Activated CD8-positive, alpha-beta T cell treated with anti-CD3 and anti-CD28 coated beads, Interleukin-2, amount 10 ng/mL, durations not matched to agents 7 days and 5 days (primary cell): ENCODE data around the gene MARK4. TPM values are rescaled to one million over a fixed set of nuclear protein-coding genes. Genes with fewer than 3 reads are reported as not detected.

Source experiments
- ATAC-seq: fragments of 150-1000 bp; cut with Tn5 transposase; one replicate; pipeline ENCODE4 v1.10.0; 2021; ENCODE audit warnings: moderate library complexity
- CTCF ChIA-PET: fragments of 350-600 bp; sonication (Branson Sonifier 250); formaldehyde crosslinking; loops from one replicate; lab custom pipeline; 2021; ENCODE audit warnings: antibody characterized with exemption; lab: Charles Lee
- POLR2A ChIA-PET: fragments of 350-600 bp; sonication (Branson Sonifier 250); formaldehyde crosslinking; loops from one replicate; lab custom pipeline; 2021; ENCODE audit warnings: antibody characterized with exemption; lab: Charles Lee
- DNase-seq: peaks from one replicate; pipeline ENCODE4 v3.0.0-alpha.2; 2020
- H3K27ac Mint-ChIP-seq: one replicate; pipeline ENCODE4 v1.8.0; 2021; ENCODE audit warnings: mild to moderate bottlenecking, mixed read lengths
- H3K27me3 Mint-ChIP-seq: one replicate; pipeline ENCODE4 v1.8.0; 2021; ENCODE audit warnings: low read depth, mixed read lengths
- H3K36me3 Mint-ChIP-seq: one replicate; pipeline ENCODE4 v1.8.0; 2021; ENCODE audit warnings: low read depth, mixed read lengths
- H3K4me1 Mint-ChIP-seq: one replicate; pipeline ENCODE4 v1.8.0; 2021; ENCODE audit warnings: low read depth, mixed read lengths
- H3K4me3 Mint-ChIP-seq: one replicate; pipeline ENCODE4 v1.8.0; 2021; ENCODE audit warnings: mild to moderate bottlenecking, mixed read lengths
- H3K9me3 Mint-ChIP-seq: one replicate; pipeline ENCODE4 v1.8.0; 2022; ENCODE audit warnings: mixed read lengths; ENCODE audit not compliant: insufficient read depth
- total RNA-seq, 2 experiments: library from RNA; stranded (reverse); gene quantifications; one replicate each; pipeline ENCODE4 v1.2.3, GENCODE V29; 2021

The MARK4 gene
- total RNA-seq, 2 experiments from 2014 or later, result 18.3 to 18.5 TPM

DNA sequence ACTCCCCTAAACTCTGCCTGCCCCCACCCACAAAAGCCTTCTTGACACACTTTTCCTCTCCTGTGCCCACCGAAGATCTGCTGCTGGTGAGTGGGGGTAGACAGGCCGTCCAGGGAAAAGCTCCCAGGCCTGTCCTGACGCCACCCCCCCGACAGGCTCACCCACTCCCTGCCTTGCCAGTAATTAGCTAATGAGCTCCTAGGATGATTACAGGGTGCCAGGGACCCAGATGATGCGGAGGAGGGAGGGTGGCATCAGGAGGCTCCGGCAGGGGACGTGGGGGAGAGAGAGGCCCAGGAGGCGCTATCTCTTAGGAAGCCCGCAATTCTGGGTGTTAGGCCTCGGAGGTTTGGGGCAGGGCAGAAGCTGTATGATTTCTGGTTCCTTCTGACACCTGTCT, 27.0 kb downstream of the MARK4 start:
- no peak for DNase-seq
- Mint-ChIP-seq H3K27me3 (no peaks in the 10 kb centered on the region), H3K36me3 (peaks cover 8% of the 10 kb centered on the region), H3K4me3 (no peak overlapping the region), H3K4me1 (no peaks in the 10 kb centered on the region), H3K9me3 (no peaks in the 10 kb centered on the region), H3K27ac (no peak overlapping the region)
- ATAC-seq, result no peak
- ChIA-PET POLR2A (no interaction called here), CTCF (no interaction called here)

DNA sequence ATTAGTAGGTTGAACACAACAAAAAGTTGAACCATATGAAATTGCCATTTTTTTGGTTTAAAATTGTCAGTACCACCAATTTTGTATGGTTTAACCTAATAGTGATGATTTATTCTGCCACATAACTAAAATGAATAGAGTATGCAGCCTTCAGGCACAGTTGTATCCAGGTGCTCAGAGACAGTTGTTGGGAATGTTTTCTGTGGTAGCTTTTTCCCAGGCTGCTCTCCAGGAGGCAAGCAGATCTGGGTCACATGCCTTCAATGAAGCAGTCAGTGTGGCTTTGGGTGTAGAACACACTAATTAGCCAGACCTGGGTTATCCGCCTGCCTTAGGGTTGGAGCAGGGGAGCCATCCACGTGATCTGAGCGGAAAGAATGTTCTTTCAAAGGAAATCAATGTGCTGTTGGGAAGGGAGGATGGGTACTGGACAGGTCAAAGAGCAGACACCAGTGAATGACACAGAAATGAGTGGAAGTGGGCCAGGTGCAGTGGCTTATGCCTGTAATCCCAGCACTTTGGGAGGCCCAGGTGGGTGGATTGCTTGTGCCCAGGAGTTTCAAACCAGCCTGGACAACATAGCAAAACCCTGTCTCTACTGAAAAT, 28.6 kb downstream of the MARK4 start:
- H3K4me3 Mint-ChIP-seq, result no peak overlapping the region
- H3K4me1 Mint-ChIP-seq, result no peaks in the 10 kb centered on the region
- H3K27me3 Mint-ChIP-seq, result no peaks in the 10 kb centered on the region
- CTCF ChIA-PET, result no interaction called here
- no peak for ATAC-seq
- no peak for DNase-seq
- POLR2A ChIA-PET, result no interaction called here
- no peak overlapping the region for H3K27ac Mint-ChIP-seq
- no peaks in the 10 kb centered on the region for H3K9me3 Mint-ChIP-seq
- peaks cover 14% of the 10 kb centered on the region for H3K36me3 Mint-ChIP-seq

DNA sequence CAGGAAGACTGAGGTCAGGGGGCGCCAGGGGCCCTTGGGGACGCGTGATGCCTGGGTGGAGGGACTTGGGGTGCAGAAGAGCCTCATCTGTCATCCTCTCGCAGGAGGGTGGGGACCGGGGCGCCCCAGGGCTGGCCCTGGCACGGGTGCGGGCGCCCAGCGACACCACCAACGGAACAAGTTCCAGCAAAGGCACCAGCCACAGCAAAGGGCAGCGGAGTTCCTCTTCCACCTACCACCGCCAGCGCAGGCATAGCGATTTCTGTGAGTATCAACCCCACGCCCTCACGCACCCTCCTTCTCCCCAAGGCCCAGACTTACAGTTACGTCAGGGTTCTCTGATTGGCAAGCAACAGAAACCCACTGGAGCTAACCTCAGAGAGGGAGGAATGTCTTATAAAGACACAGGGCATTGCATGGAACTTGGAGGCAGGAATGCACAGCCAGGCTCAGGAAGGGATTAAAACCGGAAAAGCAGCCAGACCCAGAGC, 29.4 kb downstream of the MARK4 start:
- no peak overlapping the region for H3K27ac Mint-ChIP-seq
- H3K4me1 Mint-ChIP-seq, result no peaks in the 10 kb centered on the region
- no peaks in the 10 kb centered on the region for H3K9me3 Mint-ChIP-seq
- H3K36me3 Mint-ChIP-seq, result peaks cover 14% of the 10 kb centered on the region
- ChIA-PET POLR2A (interaction anchor here (0.6 kb wide), 1 partner anchor 407 kb away, joined by 3 read pairs; no protein-coding TSS in a partner anchor), CTCF (no interaction called here)
- no peak for ATAC-seq
- H3K4me3 Mint-ChIP-seq, result no peak overlapping the region
- DNase-seq, result no peak
- H3K27me3 Mint-ChIP-seq, result no peaks in the 10 kb centered on the region

DNA sequence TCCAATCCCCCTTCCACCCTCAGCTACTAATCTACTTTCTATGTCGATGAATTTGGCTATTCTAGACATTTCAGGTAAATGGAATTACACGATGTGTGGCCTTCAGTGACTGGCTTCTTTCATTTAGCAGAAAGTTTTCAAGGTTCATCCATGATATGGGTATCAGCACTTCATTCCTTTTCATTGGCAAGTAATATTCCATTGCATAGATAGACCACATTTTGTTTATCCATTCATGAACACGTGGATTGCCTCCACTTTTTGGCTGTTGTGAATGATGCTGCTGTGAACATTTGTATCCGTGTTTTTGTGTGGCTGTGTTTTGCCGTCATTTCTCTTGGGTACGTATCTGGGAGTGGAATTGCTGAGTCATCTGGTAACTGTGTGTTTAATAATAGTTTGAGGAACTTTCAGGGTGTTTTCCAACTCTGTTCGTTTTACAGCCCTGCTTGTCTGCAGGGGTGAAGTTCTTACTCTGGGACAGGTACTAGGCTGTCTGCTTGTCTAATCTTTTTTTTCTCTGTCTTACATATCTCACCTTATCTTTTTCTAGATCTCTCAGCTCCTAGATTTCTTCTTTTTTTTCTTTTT, 32.5 kb downstream of the MARK4 start:
- DNase-seq (no peak), ATAC-seq (no peak)
- Mint-ChIP-seq H3K4me3 (no peak overlapping the region), H3K27me3 (no peaks in the 10 kb centered on the region), H3K27ac (no peak overlapping the region), H3K4me1 (no peaks in the 10 kb centered on the region), H3K36me3 (peaks cover 14% of the 10 kb centered on the region), H3K9me3 (no peaks in the 10 kb centered on the region)
- ChIA-PET POLR2A (no interaction called here), CTCF (no interaction called here)

GRCh38 chr19:45290381-45290931, 39.4 kb downstream of the MARK4 start:
- Mint-ChIP-seq H3K9me3 (no peaks in the 10 kb centered on the region), H3K4me3 (no peak overlapping the region), H3K27ac (no peak overlapping the region), H3K36me3 (peaks cover 10% of the 10 kb centered on the region), H3K27me3 (no peaks in the 10 kb centered on the region), H3K4me1 (no peaks in the 10 kb centered on the region)
- POLR2A ChIA-PET, result no interaction called here
- DNase-seq, result no peak
- CTCF ChIA-PET, result no interaction called here
- ATAC-seq, result no peak

DNA sequence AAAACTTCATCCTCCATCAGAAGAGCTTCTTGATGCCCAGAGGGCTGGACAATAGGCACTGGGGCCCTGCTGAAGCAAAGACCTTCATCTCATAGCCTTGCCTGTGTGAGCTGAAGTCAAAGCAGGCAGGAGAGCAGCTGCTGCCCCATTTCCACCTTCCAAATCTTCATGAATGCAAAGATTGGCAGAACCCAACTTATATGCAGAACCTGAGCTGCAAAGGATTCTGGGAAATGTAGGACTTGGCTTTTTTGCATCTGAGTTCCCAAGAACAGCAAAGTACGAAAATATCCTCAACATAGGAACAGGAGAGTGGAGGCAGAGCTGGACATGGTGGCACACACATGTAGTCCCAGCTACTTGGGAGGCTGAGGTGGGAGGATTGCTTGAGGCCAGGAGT, 40.8 kb downstream of the MARK4 start:
- peaks cover 9% of the 10 kb centered on the region for H3K36me3 Mint-ChIP-seq
- CTCF ChIA-PET, result no interaction called here
- no peak overlapping the region for H3K4me3 Mint-ChIP-seq
- H3K27me3 Mint-ChIP-seq, result no peaks in the 10 kb centered on the region
- DNase-seq (no peak), ATAC-seq (no peak)
- H3K9me3 Mint-ChIP-seq, result no peaks in the 10 kb centered on the region
- H3K4me1 Mint-ChIP-seq, result no peaks in the 10 kb centered on the region
- H3K27ac Mint-ChIP-seq, result no peak overlapping the region
- POLR2A ChIA-PET, result no interaction called here

DNA sequence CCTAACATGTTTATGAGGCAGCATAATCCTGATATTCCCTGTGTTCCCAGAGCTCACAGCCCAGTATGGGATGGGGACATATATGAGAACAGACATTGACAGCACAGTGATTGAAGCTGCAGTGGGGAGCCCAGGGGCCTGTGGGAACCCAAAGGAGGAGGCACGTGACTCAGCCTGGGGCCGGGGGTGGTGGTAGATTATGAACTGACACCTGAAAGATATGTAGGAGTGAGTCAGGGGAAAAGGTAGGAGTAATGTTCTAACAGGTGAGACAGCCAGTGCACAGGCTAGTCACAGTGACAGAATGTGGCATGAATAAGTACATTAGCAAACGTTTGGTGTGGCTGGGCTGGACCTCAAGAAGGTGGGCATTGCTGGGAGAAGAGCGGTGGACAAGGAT, 42.6 kb downstream of the MARK4 start:
- no peak overlapping the region for H3K4me3 Mint-ChIP-seq
- no peaks in the 10 kb centered on the region for H3K4me1 Mint-ChIP-seq
- ATAC-seq (no peak), DNase-seq (no peak)
- no peaks in the 10 kb centered on the region for H3K9me3 Mint-ChIP-seq
- H3K36me3 Mint-ChIP-seq, result peaks cover 9% of the 10 kb centered on the region
- POLR2A ChIA-PET, result no interaction called here
- CTCF ChIA-PET, result no interaction called here
- H3K27me3 Mint-ChIP-seq, result no peaks in the 10 kb centered on the region
- no peak overlapping the region for H3K27ac Mint-ChIP-seq

DNA sequence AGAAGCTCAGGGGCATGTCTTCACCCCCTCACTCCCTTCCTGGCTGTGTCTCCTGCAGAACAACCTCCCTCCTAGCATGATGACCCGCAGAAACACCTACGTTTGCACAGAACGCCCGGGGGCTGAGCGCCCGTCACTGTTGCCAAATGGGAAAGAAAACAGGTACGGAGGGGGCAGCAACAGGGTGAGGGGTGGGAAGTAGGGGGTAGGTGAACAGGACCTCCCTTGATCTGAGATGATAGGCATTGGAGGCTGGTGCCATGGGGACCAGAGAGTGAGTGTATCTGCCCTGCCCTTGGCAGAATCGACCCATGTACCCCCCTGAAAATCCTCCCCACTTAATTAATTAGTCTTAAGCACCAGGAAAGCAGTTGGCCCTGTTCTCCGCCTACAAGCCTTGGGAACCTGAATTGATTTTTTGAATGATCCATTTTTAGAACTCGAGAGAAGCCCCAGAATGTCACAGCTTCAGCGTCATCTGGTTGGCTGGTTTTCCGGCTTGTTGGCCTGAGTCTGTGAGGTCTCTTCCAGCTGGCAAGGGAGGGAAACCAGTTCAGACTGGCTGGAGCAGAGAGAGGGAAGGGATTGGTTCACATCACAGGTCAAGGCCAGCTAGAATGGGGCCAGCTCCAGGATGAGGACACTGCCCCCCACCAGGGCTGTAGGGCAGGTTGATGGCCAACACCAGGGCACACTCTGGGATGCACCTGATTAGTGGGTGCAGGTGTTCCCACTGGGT, 43.4 kb downstream of the MARK4 start:
- CTCF ChIA-PET, result no interaction called here
- Mint-ChIP-seq H3K27ac (no peak overlapping the region), H3K4me3 (no peak overlapping the region), H3K27me3 (no peaks in the 10 kb centered on the region), H3K36me3 (peaks cover 9% of the 10 kb centered on the region), H3K4me1 (no peaks in the 10 kb centered on the region), H3K9me3 (no peaks in the 10 kb centered on the region)
- ATAC-seq (no peak), DNase-seq (no peak)
- POLR2A ChIA-PET, result no interaction called here

DNA sequence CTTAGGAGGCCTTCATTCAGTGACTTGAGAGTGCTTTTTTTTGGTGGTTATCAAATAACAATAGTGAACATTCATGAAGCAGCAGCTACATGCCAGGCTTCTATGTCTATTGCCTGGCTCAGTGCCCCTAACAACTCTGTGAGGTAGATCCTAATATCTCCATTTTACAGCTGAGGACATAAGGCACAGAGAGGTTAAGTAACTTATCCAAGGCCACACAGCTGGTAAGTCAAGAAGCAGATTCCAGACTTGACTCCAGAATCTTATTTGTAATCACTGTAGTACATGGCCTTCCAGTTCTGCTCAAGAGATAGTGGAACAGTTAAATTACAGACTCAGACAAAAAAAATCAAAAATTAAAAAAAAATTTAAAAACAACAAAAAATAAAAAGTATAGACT, 44.8 kb downstream of the MARK4 start:
- peaks cover 11% of the 10 kb centered on the region for H3K36me3 Mint-ChIP-seq
- POLR2A ChIA-PET, result no interaction called here
- no peak overlapping the region for H3K4me3 Mint-ChIP-seq
- H3K27me3 Mint-ChIP-seq, result no peaks in the 10 kb centered on the region
- H3K4me1 Mint-ChIP-seq, result no peaks in the 10 kb centered on the region
- no peak for DNase-seq
- H3K9me3 Mint-ChIP-seq, result no peaks in the 10 kb centered on the region
- no peak overlapping the region for H3K27ac Mint-ChIP-seq
- ATAC-seq, result no peak
- CTCF ChIA-PET, result no interaction called here

DNA sequence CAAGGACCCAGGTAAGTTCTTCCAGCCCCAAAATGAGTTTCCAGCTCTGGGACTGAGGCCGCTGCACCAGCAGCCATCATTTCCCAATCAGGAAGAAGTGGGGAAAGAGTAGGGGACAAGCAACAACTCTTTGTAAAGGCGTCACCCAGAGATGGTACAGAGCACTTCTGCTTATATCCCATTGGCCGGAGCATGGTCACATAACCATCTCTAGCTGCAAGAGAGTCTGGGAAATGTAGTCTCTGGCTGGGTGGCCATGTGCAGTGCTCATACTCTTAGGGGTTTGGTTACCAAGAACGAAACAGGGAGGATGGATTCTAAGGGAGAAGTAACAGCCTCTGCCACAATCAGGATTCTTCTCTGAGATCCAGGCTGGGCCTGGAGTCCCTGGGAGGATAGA, 45.3 kb downstream of the MARK4 start:
- no peak for ATAC-seq
- POLR2A ChIA-PET, result no interaction called here
- no peak for DNase-seq
- Mint-ChIP-seq H3K9me3 (no peaks in the 10 kb centered on the region), H3K4me1 (no peaks in the 10 kb centered on the region), H3K4me3 (no peak overlapping the region), H3K36me3 (peaks cover 11% of the 10 kb centered on the region), H3K27me3 (no peaks in the 10 kb centered on the region), H3K27ac (no peak overlapping the region)
- CTCF ChIA-PET, result no interaction called here

DNA sequence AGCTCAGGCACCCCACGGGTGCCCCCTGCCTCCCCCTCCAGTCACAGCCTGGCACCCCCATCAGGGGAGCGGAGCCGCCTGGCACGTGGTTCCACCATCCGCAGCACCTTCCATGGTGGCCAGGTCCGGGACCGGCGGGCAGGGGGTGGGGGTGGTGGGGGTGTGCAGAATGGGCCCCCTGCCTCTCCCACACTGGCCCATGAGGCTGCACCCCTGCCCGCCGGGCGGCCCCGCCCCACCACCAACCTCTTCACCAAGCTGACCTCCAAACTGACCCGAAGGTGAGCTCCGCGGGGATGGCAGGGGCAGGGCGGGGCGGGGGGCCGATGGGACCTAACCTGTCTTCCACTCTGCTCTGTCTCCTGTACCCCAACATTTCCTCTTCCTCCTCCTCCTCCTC, 46.6 kb downstream of the MARK4 start:
- Mint-ChIP-seq H3K9me3 (no peaks in the 10 kb centered on the region), H3K36me3 (peaks cover 5% of the 10 kb centered on the region), H3K27ac (no peak overlapping the region), H3K27me3 (no peaks in the 10 kb centered on the region), H3K4me1 (no peaks in the 10 kb centered on the region), H3K4me3 (no peak overlapping the region)
- ChIA-PET CTCF (no interaction called here), POLR2A (no interaction called here)
- ATAC-seq (no peak), DNase-seq (no peak)

DNA sequence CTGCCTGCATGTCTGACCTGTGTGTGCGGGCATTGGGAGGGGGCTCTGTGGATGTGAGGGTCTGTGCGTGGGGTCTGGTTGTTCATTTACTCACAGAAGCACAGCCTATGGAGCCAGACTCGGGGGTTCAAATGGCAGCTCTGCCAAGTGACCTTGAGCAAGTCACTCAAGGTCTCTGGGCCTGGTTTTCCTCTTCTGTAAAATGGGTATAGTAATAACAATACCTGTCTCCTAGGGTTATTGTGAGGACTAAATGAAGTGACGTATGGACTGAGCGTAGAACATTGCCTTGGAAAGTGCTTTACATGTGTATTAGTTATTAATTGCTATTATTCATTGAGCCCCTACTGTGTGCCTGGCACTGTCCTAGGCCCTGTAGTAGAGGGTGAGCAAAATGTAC, 47.2 kb downstream of the MARK4 start:
- H3K36me3 Mint-ChIP-seq, result peaks cover 5% of the 10 kb centered on the region
- POLR2A ChIA-PET, result no interaction called here
- ATAC-seq, result no peak

More for the DNA sequence above, 47.2 kb downstream of the MARK4 start:
- Mint-ChIP-seq H3K27me3 (no peaks in the 10 kb centered on the region), H3K4me3 (no peak overlapping the region), H3K4me1 (no peaks in the 10 kb centered on the region), H3K9me3 (no peaks in the 10 kb centered on the region), H3K27ac (no peak overlapping the region)
- CTCF ChIA-PET, result no interaction called here
- DNase-seq, result no peak
